GF-D8 (cell line): ENCODE data around the gene STAG1.
"Not testable (repeated sequence)": the region's sequence is repeated elsewhere in the genome, so short reads cannot be mapped to it uniquely, and the experiment has no call there.

Source experiments
- DNase-seq: peaks from one replicate; lab custom pipeline; 2025; lab: John Stamatoyannopoulos, UW

Gene STAG1

DNA sequence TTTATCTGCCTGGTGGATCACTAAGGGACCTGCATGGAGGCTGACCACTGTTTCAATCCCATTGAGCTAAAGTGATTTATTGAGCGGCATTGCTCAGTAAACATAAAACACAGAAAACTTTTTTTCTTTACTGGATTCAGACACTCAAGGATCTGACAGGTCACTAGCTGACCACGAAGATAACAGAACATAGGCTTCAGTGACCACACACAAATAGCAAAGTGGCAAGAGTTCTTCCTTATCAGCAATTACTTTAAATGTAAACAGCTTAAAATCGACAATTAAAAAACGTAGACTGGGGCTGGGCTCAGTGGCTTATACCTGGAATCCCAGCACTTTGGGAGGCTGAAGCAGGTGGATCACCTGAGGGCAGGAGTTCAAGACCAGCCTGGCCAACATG is 48.7 kb downstream of the STAG1 start:
- no peak for DNase-seq

DNA sequence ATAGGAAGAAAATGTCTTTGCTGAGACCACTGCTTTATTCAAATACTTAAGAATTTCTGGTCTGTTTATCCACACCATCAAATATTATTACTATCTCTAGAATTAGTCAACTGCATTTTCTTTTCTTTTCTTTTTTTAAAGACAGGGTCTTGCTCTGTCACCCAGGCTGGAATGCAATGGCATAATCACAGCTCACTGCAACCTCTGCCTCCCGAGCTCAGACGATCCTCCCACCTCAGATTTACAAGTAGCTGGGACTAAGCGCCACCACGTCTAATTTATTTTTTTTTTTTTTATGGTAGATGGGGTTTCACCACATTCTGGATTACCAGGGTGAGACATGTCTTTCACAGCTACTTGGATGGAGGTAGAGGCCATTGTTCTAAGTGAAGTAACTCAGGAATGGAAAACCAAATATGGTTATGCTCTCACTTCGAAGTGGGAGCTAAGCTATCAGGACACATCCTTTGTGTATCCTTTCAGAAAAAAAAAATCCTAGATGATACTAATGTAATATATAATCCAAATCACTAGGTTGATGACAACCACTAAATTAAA is 52.8 kb downstream of the STAG1 start:
- DNase-seq: no peak

DNA sequence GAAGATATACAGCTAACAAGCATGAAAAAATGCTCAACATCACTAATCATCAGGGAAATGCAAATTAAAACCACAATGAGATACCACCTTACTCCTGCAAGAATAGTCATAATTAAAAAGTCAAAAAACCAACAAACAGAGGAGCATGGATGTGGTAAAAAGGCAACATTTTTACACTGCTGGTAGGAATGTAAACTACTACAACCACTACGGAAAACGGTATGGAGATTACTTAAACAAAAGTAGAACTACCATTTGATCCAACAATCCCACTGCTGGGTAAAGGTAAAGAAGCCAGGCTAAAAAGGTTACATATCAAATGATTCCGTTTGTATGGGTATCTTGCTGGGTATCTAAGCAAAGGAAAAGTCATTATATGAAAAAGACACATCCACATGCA is 53.8 kb downstream of the STAG1 start:
- no peak for DNase-seq

DNA sequence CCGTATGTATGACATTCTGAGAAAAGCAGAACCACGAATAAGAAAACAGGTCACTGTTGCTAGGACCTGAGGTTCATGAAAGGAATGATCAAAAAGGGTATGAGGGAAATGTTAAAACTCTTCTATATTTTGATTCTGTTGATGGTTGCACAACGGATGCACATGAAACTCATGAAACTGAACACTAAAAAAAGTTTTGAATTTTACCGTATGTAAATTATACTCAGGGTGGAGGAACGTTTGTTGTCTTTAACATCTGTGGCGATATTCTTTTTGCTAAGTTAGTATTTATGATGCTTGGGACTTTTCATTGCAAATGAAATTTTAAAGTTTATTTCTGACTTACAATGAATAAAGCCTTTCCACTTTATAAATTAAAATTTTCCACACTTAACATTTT is 55.4 kb downstream of the STAG1 start:
- no peak for DNase-seq

DNA sequence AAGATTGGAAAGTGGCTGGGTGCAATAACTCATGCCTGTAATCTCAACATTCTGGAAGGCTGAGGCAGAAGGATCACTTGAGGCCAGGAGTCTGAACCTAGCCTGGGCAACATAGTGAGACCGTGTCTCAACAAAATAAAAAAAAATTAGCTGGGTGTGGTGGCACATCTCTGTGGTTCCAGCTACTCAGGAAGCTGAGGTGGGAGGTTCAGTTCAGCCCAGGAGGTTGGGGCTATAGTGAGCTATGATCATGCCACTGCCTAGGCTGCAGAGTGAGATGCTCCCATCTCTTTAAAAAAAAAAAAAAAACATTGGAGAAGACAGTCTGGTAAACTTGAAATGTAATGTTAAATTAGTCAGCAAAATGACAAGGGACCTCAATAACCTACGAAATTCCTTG is 57.9 kb downstream of the STAG1 start:
- no peak for DNase-seq

DNA sequence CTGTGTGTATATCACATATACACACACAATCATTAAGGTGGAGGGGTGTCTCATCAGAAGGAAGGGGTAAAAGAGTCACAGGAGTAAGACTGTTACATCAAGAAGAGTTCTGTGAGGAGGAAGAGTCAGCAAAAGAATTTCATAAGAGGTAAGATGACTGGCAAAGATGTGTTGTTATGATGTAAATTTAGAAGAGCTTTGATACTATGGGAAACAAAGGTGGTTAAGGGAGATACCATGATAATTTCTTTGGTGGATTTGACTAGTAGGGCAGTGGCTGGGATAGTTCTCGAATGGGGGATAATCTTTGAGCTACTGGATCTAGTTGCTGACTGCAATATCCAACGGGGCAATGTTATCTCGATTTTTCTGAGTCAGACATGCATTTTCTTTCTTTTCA is 61.6 kb downstream of the STAG1 start:
- no peak for DNase-seq

DNA sequence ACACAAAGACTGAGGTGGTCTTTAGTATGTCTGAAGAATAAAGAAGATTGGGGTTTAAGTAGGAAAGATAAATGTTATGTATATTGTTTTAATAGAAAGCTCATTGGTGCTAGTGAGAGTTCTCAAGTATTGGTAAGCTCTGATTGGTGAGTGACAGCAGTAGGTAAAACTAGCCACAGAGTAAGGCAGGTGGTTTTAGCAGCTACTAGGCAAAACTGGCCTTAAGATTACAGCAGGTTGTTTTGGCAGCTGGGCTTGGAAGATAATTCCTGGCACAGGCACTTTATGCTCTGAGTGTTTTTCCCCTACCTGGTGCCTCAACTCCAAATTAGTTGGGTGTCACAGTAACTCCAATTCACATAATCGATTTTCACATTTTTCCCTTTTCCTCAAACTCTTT is 66.3 kb downstream of the STAG1 start:
- DNase-seq: no peak

DNA sequence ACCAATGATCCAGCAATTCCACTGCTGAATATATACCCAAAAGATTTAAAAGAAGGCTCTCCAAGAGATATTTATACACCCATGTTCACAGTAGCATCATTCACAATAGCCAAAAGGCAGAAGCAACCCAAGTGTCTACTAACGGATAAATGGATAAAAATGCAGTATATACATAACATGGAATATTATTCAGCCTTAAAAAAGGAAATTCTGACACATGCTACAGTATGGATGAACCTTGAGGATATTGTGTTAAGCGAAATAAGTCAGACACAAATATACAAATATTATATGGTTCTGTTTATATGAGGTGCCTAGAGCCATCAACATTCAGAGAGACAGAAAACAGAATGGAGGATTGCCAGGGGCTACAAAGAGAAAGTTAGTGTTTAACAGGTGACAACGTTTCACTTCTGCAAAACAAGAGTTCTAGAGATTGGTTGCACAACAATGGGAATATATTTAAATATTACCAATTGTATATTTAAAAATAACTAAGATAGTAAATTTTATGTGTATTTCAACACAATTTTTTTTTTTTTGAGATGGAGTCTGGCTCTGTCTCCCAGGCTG is 69.4 kb downstream of the STAG1 start:
- no peak for DNase-seq

DNA sequence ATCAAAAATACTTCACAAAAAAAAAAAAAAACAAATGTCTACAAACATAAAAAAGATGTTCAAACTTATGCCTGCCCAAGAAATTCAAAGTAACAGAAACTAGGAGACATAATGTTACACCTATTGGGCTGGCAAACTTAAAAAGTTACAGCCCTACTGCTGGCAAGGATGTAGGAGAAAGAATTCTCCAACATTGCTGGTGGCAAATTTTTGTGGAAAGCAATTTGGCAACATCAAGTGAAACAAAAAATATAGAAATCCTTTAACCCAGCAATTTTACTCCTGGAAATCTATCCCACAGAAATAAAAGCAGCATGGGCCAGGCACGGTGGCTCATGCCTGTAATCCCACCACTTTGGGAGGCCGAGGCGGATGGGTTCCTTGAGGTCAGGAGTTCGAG is 73.2 kb downstream of the STAG1 start:
- DNase-seq: no peak

DNA sequence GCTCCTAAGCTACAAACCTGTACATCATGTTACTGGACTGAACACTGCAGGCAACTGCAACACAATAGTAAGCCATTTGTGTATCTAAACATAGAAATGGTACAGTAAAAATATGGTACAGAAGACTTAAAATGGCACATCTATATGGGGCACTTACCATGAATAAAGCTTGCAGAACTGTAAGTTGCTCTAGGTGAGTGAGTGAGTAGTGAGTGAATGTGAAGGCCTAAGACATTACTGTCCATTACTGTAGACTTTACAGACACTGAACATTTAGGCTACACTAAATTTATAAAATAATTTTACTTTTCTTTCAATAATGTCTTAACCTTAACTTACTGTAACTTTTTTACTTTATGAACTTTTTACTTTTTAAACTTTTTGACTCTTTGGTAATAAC is 76.2 kb downstream of the STAG1 start:
- DNase-seq: no peak

DNA sequence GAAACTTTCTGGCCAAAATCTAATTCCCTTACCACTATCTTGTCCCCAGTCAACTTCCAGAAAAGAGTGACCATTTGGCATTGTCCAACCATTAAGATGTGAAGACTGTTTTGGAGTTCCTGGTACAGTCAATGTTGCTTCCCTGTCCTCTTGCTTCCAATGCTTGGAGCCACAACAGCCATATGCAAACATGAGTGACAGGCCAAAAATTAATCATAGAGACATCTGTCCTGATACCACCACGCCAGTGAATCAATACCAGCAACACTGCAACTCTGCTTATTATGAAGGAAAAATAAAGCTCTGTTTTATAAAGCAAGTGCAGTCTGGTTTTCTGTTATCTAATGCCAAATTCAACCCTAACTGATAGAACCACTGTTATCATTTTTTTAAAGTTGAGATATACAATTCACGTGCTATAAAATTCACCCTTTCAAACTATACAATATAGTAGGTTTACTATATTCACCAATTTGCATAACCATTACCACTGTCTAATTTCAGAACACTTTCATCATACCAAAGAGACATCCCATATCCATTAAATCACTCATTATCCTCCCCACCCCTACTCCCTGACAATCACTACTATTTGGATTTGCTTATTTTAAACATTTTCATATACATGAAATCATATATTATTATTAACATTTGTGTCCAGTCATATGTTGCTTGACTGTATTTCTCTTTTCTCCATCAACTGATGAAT is 76.9 kb downstream of the STAG1 start:
- DNase-seq: no peak

DNA sequence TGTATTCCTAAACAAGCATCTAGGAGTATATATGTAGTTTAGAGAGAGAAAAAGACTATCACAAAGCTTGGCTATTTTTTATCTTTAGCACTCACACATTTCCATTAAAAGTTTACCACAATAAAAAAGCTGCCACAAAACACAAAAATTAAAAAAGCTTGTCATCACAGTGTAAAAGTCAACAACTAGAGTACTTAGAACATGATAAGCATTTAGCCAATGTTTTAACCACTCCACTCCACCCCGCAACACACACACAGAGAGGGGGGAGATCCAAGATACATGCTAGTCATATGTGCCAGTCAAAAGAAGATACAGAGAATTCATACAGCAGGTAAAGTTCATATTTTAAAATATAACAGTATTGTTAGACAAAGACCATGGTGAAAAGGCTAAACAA is 79.7 kb downstream of the STAG1 start:
- no peak for DNase-seq

DNA sequence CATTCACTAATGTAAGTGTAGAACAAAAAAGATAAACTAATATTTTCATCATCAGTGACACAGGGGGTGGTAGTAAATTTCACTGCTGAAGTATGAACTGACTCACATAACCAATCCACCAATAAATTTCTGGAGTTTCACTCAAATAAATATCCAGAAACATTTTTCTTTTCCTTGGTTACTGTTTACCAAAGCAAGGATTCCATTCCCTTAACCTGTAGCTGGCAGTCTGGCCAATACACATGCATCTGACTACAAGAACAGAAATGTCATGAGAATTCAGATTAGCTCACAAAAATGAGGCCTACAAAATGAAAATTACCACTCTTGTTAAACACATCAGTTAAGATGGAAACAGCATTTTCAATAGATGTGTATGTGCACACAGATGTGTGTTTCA is 80.3 kb downstream of the STAG1 start:
- DNase-seq: no peak

DNA sequence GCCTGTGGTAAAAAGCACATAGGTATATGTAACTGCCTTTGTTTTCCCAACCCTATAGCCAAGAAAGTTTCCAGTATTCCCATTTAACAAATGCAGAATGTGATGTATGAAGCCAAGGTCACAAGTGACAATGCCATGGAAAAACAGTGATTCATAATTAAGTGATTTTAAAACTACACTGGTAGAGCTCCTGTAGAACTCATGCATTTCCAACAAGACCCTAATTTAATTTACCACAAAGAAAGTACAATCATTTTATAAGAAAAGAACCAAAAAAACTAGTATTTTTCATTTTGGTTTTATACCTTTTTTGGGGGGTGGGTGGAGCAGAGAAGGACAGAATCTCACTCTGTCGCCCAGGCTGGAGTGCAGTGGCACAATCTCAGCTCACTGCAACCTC is 82.0 kb downstream of the STAG1 start:
- DNase-seq: no peak

DNA sequence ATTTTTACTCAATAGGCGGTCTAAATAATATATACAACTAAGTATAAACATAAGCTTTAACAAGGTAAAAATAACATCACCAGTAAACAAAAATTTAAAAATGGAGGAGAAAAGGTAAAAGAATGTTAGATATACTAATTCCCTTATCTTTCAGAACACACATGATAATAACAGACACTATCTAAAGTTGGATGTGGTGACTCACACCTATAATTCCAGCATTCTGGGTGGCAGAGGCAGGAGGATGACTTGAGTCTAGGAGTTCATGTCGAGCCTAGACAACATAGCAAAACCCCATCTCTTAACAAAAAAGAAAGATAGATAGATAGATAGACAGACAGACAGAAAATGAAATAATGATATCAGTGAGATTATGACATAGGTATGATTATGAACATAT is 85.1 kb downstream of the STAG1 start:
- no peak for DNase-seq

DNA sequence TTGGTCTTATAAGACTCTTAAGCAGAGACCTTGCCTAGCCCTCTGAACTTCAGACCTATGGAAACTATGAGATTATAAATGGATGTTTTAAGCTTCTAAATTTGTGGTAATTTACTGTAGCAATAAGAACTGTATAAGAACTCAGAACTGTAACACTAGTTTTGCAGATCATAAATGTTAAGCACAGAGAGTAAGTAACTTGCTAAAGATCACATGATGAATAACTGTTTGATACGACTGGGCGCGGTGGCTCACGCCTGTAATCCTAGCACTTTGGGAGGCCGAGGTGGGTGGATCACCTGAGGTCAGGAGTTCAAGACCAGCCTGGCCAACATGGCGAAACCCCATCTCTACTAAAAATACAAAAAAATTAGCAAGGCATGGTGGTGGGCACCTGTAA is 85.9 kb downstream of the STAG1 start:
- not testable (repeated sequence) for DNase-seq

DNA sequence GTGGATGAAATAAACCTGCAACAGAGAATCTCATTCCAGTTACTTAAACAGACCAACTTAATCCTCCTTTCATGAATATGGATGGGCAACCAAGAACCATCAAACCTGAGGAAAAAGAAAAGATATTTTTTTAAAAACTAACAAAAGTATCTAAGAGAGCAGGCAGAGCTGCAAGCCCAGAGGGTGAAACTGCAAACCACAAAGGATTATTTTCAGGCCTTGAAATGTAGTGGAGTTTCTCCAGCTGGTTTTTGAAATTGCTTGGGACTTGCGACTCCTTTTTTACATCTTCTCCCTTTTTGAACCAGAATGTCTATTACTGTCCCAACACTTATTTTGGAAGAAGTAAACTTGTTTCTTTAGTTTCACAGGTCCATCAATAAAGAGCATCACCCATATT is 87.4 kb downstream of the STAG1 start:
- no peak for DNase-seq

DNA sequence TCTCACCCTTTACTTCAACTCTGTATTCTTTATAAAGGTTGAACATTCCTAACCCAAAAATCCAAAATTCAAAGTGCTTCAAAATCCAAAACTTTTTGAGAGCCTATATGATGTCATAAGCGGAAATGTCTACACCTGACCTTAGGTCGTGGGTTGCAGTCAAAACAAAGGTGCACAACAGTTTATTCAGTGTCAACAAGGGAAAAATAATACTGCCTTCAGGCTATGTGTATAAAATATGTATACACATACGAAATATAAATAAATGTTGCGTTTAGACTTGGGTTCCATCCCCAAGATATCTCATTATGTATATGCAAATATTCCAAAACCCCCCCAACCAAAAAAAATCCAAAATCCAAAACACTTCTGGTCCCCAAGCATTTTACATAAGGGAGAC is 90.9 kb downstream of the STAG1 start:
- no peak for DNase-seq

DNA sequence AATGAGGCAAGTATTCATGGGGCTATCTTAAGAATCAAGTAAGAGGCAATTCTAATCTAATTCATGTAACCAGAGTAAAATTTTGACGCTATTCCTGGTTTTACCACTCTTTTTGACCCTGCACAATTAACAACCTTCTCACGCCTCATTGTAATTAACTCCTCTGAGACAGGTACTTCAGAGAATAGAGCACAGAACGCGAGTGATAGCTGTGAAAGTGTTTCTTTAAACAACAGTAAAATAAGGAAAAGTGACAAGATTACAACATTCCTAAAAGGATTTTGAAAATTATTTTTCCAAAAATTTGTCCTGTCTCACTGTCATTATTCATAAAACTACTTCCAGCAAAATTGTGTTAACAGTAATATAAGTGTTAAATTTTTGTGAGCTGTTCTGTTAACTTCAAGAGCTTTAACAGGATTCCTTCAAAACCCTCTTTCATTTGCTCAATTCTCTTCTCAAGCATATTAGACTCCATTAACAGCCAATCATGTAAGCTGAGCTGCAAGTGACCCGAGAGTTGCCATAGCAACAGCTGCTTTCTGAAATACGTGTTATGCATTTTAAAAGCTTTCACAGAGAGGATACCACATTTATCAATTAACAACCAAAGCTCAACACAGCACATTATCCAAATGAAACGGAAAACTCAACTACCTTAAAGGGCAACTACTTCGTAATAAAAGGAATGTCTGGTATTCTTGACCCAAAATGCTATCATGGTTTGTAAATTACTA is 93.1 kb downstream of the STAG1 start:
- DNase-seq: no peak

DNA sequence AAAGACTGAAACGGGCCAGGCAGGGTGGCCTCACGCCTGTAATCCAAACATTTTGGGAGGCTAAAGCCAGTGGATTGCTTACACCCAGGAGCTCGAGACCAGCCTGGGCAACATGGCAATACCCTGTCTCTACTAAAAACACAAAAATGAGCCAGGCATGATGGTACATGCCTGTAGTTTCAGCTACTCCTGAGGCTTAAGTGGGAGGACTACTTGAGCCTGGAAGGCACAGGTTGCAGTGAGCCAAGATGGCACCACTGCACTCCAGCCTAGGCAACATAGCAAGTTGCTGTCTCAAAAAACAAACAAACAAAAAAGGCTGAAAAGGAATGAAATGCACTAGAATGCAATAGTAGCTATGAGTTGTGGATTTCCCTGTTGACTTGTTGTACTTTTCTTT is 94.7 kb downstream of the STAG1 start:
- DNase-seq: no peak

DNA sequence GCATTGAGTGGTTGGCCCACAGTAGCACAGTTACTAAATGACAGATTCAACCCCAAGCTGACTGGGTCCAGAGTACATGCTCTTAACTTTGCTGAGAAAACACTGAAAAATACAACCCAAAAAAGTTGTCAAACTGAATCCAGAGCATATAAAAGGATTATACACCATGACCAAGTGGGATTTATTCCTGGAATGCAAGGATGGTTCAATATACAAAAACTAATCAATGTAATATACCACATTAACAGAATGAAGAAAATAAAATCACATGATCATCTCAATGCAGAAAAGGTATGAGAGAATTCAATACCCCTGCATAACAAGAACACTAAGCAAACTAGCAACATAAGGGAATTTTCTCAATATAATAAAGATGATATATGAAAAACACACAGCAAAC is 98.5 kb downstream of the STAG1 start:
- no peak for DNase-seq

DNA sequence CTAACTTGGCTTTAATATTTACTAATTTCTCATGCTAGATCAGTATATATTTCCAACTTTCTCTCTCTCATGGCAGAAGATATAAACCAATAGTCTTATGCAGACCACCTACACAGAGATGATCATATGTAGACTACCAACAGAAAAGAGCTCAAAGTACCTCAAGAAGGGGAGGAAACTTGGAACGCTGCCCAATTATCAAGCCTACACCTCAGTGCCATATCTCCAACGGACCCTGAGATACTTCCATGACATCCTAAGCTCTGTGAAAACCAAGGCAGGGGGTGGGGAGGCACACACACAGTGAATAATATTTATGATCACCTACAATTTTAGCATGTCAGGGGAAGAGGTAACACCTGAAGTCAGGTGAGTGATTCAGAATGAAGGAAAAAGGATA is 100.6 kb downstream of the STAG1 start:
- DNase-seq: no peak

DNA sequence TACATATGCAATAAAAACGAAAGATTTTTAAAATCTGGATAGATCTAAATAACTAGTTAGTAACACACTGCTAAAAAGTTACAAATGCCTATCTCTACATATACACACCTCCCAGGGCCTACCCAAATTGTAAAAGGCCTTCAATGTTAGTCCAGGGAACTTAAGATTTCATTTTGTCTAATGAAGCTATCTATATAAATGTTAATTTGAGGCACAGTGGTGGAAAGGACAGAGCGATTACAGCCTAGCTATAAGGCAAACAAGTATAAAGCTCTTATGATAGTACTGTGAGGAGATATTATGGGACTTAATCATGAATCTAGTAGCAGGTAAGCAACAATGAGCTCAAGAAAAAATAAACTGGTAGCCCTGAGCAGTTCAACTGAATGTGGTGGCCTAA is 101.7 kb downstream of the STAG1 start:
- no peak for DNase-seq
